DMS153 (cell line): ENCODE results near the gene AFG3L2.

Source experiments
- DNase-seq: peaks from one replicate; lab custom pipeline; 2025; lab: John Stamatoyannopoulos, UW

Gene AFG3L2

GRCh38 chr18:12324991-12325725 is 51.9 kb downstream of the AFG3L2 start:
- DNase-seq = no peak

- no peak for DNase-seq
Measured at GRCh38 chr18:12321333-12321732, 55.7 kb downstream of the AFG3L2 start.

DNA sequence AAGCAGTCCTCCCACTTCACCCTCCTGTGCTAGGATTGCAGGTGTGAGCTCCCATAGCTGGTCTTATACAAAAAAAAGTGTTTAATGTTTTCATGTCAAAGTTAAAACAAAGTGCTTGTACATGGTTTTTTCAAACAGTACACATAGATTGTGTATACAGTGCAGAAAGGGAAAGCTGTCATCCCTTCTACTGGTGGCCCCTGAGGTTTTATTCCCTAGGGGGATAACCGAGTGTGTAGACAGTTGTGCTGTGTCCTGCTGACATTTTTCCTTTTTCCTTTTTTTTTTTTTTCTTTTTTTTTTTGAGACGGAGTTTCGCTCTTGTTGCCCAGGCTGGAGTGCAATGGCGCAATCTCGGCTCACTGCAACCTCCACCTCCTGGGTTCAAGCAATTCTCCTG is 58.2 kb downstream of the AFG3L2 start:
- no peak for DNase-seq

- DNase-seq = no peak
Measured at GRCh38 chr18:12318334-12318697, 58.7 kb downstream of the AFG3L2 start.

DNA sequence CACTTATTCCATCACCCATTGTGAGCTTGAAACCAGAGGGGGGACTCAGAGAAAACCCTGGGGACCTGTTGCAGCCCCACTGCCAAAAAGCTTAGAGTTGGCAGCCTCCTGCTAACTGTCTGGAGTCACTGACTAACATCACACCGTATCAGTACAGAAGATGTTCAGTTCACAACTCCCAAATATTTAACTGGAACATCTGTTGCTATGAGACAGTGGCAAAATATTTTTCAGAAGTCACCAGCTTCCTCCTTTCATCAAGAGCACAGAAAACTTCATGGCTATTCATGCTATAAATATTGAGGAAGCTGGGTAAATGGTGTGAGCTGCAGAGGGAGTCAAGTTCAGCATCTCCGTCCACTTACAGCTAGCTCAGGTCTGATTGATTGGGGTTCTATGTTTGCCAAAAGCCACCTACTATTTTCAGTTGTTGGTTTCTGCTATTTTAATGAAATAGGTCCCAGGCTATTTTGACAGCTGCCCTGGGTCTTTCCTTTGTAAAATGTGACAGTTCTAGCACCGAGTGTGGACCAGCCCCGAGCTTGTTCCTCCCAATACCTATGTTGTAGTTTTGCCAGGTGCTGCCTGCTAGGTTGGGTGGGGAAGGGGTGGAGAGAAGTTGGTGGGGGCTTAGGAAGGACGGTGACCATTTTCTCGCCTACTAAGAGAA is 59.2 kb downstream of the AFG3L2 start:
- DNase-seq = no peak

DNA sequence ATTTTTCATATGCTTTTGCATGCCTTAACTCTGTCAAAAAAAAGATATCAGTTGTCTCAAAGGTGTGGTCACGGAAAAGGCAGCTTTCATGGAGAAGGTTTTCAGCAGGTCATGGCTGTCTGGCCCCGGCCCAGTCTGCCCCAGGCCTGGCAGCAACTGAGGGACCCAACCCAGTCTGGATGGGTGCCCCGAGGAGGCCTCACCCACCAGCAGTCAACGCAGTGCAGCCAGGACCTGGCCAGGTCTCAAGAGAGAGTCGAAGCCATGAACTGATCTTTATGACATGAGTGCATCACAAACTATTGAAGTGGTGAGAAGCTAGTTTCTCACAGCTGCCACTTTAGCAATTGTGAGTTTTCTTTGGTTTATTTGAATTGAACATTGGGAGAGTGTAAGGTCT is 61.1 kb downstream of the AFG3L2 start:
- no peak for DNase-seq

GRCh38 chr18:12315490-12315889 is 61.5 kb downstream of the AFG3L2 start:
- no peak for DNase-seq

DNA sequence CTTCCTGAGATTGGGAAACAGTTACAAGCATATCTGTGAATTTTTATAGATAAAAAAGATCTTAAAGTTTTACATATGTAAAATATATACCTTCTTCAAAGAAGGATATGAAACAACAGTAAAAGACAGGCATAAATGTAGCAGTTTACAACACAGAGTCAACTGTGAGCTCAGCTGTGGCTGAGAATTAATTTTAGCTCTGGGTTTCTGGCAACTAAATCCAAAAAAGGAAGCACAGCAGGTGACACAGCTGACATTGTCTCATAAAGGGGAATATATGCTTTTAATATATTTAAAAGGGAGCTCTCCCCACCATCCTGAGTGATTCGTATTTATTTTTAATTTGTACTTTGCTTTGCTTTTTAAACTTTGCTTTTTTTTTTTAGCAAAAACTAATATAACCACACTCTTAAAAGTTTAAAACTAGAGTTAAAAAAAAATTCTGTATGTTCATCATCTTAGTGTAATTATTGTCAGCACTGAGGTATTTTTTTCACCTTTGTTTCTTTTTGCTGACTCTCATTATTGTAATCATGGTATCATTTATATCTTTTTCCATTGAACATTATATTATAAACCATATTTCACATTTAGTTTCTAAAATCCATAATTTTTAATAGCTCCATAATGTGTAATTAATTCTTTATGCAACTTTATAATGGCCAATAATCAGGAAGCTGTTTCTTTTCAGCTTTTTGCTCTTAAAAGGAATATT is 62.3 kb downstream of the AFG3L2 start:
- no peak for DNase-seq

DNA sequence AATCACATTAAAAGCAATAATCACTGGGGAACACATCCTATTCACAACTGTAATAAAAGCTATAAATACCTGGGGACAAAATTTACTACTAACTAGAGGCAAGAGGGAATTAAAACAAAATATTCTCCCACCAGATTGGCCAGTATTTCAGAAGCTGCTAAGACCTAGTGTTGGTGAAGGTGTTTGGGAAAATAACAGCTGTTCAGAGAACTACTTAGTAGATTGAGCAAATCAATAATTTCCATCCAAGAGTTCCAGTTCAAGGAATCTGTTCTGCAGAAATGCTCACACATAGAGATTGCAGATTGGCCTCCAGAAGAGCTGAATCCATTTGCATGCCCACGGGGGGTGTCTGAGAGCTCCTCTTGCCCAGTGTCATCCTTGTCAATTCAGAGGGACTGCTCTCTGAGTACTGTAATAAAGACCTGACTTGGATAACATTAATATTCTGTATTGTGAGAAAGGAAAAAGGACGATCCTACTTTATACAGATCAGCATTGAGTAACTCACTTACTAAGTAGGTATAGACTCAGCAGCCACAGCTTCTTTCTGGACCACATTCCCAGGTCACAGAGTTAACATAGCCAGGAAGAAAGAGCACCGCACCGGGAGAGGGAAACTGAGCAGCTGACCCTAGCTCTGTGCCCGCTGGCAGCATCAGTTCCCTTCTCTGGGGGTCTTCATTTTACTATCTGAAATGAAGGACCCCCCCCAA is 63.3 kb downstream of the AFG3L2 start:
- DNase-seq = no peak

DNA sequence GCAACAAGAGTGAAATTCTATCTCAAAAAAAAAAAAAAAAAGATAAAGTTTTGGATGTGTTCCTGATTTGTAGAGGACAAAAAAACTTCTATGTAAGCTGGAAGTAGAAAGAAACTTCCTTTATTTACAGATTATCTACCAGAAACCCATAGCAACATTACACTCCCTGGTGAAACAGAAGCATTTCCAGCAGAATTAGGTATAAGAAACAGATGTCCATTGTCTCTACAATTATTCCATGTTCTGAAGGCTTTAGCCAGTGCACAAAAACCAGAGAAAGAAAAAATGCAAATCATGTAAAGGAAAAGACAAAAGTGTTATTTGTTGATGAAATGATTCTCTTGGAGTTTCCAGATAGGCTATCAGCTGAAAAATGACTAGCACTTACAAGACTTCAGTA is 64.1 kb downstream of the AFG3L2 start:
- DNase-seq = no peak

GRCh38 chr18:12310762-12311161 is 66.3 kb downstream of the AFG3L2 start:
- no peak for DNase-seq

DNA sequence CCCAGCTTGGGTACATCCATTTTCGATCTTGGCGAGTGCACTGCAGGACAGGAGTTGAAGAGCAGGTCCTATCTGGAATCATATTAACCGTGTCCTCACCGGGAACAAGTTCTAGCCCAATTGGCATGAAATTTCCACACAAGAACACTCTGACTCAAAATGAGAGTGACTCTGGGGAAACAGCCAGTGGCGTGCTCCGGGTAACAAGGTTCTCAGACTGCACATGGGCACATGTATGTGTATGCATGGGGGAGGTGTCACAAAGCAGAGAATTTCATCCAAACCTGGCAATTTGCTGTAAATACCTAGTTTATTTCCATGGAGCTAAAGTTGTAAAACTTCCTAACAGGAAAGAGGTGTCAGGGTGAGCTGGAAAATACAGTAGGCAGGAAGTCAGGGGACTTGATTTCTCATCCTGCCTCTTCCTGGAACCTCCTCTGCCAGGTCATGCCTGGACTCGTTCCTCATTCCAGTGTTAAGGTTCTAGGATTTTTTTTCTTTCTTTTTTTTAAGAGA is 67.3 kb downstream of the AFG3L2 start:
- DNase-seq = no peak

DNA sequence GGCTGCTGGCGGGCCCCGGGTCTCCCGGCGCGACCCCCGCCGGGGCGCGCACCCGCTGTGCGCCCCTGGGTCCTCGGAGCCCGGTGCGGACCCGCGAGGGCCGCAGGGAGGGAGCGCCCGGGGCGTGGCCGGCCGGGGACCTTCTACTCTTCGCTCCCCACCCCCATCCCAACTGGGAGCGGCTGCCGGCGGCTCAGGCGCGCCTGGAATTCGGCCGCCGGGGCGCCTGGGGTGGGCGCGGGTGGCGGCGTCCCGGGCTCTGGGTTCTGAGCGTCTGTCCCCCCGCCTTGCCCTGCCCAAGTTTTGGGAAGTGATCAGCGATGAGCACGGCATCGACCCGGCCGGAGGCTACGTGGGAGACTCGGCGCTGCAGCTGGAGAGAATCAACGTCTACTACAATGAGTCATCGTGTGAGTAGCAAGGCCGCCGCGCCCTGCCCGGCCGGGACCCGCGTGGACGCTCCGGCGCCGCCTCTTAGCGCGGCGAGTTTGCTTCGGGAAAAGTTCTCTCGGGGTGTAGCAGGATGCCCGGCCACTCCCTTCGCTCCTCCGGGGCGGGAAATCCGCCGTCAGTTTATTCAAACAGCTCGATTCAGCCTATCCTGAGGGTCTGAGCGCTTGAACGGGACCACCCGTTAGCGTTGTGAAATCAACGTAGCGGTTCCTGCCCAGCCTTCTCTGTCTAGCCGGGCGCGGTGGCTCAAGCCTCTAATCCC is 68.5 kb downstream of the AFG3L2 start:
- DNase-seq = no peak

- no peak for DNase-seq
Measured at GRCh38 chr18:12307701-12308385, 69.2 kb downstream of the AFG3L2 start, which contains the start of gene TUBB6. TUBB6 (plus strand) TSS chr18:12308241; CDS start chr18:12308293, 52 bp downstream.

DNA sequence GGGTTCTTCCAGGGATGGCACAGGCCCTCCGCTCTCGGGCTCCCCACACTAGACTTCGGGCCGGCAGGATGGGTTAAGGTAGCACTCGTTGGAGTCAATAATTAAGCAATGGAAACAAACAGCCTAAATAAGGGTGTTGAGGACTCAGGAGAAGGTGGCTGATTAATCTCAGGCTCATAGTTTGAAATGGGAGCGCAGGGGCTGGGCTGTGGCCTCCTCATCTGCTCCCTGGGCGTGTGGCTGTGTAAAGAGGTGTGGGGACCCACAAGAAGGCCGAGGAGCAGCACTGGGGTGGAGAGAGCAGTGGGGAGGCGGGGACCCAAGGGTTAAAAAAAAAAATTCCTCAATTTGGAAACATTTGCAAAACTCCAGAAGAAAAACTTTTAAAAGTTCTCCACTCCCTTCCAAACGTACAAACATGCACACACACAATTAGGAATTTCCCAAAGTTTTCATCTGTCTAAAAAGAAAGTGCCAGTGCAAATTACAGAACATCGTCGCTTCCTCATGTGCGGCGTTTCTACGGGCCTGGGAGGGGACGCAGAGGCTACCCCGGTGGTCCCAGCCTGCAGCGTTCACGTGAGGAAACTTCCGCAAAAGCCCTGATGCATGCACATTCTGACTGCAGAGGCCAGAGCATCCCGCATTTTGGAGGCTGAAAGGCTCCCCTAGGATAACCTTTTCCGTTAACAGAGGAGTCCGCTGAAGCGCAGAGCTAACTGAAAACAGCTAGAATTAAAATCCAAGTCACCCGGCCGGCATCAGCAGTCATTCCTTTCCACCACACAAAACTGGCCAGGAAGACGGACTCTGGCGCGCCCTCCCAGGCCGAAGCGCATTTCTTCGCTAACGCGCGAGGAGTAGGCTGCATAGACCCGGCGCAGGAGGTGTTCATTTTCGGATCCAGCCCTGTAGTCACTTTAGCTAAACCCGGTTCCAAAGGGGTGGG is 70.0 kb downstream of the AFG3L2 start:
- DNase-seq = no peak

- DNase-seq = no peak
Measured at GRCh38 chr18:12305930-12306629, 70.9 kb downstream of the AFG3L2 start.

- no peak for DNase-seq
Measured at GRCh38 chr18:12305211-12305610, 71.8 kb downstream of the AFG3L2 start.

DNA sequence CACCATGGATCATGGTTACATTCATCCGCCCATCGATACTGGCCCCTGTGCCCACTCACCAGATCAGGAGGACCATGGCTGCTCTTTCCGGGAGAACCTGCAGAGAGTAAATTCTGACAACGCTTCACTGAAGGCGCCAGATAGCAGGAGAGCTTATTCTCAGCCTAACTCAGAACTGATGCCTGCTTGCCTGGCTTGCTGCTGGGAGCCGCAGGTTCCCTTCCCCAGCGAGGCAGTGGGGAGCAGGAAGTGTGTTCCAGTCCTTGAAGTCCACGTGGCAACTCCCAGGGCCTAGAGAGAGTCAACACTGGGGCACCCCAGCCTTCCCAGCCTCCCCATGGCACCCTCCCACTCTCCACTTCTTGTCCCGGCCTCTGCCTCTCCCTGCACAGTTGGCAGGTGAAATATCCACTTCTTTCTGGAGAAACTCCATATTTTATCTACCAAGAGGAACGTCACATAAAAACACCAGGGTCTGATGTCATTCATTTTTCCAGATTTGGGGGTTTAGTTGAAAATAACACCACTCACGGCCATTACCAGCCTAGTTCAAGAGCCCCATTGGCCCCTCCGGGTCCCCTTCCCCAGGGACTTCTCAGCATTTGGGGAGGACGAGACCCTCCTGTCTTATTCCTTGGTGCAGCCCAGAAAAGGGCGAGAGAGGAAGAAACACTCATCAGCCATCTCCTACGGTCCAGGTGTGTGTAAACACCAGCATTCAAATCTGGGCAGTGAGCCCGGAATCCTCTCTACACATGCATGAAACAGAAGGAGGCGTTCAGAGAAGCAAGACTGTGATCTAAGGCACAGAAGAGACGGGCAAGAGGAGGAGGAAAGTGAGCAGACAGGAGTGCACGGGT is 72.4 kb downstream of the AFG3L2 start:
- peak; percentile 26 for DNase-seq
